Mammary epithelial cell (primary cell): ENCODE results near the gene NCOA7.
A peak's percentile ranks its signal among the peaks of the same experiment; 100 is the strongest.

Source experiments
- CTCF ChIP-seq, 2 donors: IDR thresholded peaks in 1 of 2; conservative IDR thresholded peaks in 1 of 2; 2 replicates each; pipeline ENCODE4 v1.5.1; 2011 to 2012; ENCODE audit warnings: inconsistent platforms in 2 of 2, low read length in 2 of 2, mild to moderate bottlenecking in 2 of 2, control low read depth in 1 of 2, low read depth in 1 of 2; ENCODE audit not compliant: insufficient read depth in 1 of 2; ENCODE audit errors: extremely low read depth in 1 of 2
- EZH2 ChIP-seq: IDR thresholded peaks from 2 replicates; pipeline ENCODE4 v1.6.1; 2012; ENCODE audit warnings: low read length, inconsistent platforms, borderline replicate concordance

DNA sequence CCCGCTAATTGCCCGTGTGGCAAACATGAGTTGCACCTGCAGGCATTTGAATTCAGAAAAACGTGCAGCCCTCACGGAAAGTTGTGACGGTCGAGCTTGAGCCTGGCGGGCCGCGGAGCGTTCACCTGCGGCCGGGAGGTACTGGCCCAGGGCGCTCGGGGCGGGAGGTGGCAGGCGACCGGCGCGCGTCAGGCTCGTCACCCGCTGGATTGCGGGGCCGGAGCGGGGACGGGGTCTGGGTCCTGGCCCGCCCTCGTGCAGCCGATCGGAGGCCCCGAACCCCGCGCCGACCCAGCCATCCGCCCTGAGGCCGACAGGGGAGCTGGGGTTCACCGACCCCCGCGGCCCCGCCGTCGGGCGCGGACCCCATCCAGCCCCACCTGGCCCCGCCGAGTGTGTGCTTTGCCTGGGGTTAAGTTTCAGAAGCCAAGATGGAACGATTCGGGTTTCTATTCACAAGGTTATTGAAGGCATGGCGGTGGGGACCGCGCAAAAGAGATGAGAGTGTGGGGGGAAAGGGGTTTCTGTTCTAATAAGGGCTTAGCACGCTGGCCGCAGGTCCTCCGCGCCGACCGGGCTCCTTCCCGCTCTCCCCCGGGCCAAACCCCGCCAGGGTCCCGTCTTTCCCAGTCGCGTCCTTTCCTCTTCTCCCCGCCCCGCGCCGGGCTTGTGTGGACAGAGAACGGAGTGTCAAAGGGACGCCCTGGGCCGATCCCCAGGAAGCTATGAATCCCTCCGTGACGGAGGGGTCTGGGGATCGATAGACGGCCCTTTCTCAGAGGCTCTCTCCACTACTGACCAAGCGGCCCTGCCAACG lies 43.0 kb upstream of the NCOA7 start:
- no peak for TF ChIP-seq CTCF (conservative IDR thresholded peaks at IDR 0.05 in 1 of 2, IDR thresholded peaks at IDR 0.05 in 1 of 2; ENCODE audit: extremely low read depth in 1 of 2, insufficient read depth in 1 of 2, low read depth in 1 of 2, low read length in 2 of 2)
- peak; percentile 79 for TF ChIP-seq EZH2
